Endometrial microvascular endothelial cells (primary cell): ENCODE results near the gene TOMM40L. TPM values are rescaled to one million over a fixed set of nuclear protein-coding genes. Genes with fewer than 3 reads are reported as not detected.

Experiments
- in situ Hi-C: cut with HindIII; loops from 2 replicates; pipeline ENCODE4 v1.10.0; 2017; ENCODE audit warnings: low sequenced_read_pairs, low pct_unique_long_range_greater_than_20kb; ENCODE audit errors: inconsistent ontology term
- total RNA-seq: library from RNA; depleted of rRNA; stranded (reverse); fragments of >200 nt; gene quantifications from one replicate; pipeline ENCODE4 v1.2.3, GENCODE V29; 2015; ENCODE audit errors: inconsistent ontology term

The TOMM40L gene
- total RNA-seq, 1 donor from 2014 or later = 24.8 TPM

DNA sequence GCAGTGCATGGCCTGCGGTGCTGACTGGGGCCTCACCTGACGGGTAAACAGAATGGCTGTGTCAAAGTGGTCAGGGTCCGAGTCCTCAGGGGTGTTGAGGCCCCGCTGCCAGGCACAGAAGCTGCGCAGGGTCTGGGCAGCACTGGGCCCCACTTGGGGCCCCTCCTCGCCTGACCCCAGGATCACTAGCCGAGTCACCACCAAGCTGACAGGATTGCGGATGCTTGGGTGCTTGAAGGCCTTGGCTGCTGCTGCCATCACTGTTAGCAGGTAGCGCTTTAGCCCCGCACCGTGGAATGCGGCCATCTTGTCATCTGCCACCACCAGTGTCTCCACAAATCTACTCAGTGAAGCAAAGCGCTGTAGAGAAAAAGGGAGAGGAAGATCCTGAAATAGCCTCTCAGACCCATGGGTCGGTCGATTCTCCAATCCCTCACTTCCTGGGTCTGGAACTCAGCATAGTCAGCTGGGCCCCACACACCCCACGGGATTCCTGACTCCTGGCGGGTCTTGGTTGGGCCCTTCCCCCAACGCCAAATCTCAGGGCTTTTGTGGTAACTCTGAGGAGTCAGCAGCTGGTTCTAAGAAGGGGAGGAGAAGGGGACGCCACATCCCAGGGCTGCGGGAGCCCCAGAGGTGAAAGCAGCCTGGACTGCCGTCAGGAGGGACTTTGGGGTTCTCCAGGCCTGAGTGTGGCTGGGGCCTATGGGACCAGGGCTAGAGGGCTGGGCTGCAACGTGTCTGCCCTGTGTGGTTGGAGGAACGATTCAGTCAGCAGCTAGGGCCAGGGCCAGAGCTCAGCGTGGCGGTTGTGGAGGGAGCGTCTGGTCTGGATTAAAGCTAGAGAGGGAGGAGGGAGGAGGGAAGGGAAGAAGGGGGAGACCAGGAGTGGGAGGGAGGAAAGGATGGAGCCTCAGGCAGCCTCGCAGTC lies 29.1 kb upstream of the TOMM40L start:
- in situ Hi-C loops = no loop called here

DNA sequence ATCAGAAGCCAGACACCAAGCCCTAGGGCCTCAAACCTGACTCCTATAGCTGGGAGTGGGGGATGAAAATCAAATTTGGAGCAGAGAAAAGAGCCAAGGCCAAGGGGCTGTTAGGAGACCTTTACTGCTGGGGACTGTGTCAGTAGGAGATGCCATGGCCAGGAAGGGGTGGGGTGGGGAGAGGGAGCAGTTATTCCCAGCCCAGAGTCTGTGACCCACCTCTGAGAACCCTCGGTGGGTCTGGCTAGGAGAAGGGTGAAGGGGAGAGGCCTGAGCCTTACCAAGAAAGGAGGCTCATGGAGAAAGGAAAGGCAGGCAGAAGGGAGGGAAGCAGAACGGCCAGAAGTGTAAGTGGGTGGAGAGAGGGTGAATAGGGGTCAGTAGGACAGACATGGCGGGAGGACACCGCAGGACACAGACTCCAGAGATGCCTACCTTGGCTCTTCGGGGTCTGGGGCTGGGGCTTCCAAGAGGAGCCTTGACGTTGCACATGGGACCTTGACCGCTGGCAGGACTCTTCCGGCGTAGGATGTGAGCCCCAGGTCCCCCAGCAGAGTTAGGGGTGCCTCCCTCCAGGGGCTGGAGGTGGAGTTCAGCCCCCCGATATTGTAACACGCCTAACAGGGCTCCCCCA lies 28.2 kb upstream of the TOMM40L start:
- in situ Hi-C loops = no loop called here

DNA sequence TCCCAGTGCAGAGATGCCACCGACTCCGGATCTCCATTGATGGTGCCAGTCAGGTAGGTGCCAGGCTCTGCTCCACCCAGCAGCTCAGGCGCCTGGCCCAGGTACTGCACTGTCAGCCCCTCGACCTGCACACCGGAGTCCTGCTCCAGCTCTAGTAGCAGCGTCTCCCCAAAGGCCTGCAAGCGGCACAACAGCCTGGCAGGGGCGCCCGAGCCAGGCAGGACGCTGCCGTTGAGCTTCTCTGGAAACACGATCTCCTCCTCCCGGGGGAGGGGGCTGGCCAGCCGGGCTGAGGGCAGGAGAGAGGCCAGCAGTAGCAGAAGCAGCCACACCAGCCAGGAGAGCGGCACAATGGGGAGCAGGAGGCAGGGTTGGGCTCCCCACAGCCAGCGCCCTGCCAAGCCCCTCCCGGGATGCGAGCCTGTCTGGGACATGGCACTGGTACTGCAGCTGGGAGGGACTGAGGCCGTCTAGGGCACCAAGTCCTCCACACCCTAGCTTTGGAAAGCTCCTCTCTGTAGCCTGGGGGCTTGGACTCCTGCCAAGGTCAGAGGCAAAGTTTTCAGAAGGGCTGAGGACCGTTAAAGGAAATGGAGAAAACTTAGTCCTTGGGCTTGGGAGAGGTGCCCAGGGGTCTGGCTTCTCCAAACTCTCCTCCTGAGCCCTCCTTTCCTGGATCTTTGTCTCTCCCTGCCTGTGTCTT lies 27.5 kb upstream of the TOMM40L start:
- in situ Hi-C loops = no loop called here

DNA sequence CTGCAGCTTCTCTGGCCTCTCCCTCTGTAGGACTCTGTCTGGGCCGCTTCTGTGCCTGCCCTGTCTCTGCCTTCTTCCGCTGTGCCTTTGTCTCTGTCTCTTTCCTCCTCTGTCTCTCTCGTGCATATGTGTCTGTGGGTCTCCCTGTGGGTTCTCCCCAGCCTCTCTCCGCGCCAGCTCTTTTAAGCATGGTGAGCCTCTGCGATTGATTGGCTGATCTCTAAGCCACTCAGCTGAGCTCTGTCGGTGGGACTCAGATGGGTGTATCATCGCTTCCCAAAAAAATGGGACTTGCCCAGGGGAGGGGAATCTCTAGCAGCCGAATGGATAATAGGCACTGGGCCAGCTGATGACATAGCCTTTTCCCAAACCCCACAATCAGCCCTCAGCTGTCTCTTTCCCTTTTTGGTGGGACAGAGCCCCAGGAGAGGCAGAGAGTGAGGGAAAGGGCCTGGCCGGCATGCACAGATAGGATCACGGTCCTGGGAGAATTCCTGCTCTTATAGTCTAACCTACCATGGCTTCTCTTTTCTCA lies 26.9 kb upstream of the TOMM40L start, which contains the start of gene ADAMTS4:
Gene ADAMTS4 (minus strand): TSS at position 158 of the 535 bp plus-strand sequence. CDS start 427 bp downstream, outside the sequence.
- in situ Hi-C loops = no loop called here

DNA sequence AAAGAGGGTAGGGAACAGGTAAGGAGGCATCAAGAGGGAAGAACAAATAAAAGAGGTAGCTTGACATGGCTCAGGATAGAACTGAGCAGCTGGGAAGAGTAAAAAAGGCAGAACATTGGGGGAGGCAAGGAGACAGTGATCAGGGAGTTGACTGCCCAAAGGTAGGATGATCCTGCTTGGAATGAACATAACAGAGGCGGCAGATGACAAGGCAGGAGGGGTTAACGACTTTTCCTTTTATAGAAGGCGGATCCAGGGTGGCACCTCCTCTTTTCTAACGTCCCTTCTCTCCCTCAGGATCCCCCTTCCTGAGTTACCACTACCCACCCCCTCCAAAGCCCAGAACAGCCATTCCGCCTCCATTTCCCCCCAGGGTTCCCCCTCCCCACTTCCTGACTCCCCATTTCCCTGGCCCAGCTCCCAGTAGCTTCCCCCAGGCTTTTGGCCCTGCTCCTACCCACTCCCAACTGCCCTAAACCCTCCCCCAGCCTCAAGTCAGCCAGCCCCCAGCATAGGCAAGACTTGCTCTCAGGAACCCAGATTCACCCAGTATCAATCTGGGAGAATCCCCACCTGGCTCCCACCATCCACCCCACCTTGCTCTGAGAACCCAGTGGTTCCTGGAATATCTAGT lies 26.2 kb upstream of the TOMM40L start:
- in situ Hi-C loops = loop anchor here (25.0 kb wide), 1 partner anchor 163 kb away; the partner anchor contains the start of gene CFAP126

DNA sequence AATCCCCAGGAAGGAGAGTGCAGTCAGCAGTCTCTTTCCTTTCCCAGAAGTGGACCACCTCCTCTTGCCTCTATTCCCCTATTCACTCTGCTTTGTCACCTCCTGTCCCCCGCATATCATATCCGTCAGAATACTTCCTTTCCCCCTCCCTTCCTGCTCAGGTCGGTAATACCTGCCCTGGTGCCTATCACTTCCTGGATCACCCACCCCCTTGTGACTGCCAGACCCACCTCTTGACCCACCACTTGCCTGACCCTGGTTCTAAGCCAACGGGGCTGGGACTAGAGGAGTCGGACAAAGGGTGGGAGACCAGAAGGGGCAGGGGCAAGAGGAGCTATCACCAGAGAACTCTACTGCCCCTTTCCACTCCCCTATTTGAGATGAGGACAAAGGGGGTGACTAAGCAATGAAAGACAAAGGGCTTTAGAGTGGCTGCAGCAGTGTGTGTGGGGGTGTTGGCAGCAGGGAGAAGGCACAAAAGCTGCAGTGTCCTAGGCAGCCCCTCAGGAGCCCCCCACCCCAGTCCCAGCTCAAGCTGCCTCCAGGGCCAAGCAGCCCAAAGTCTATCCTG lies 25.4 kb upstream of the TOMM40L start:
- in situ Hi-C loops = loop anchor here (25.0 kb wide), 1 partner anchor 162 kb away; the partner anchor contains the start of gene CFAP126

DNA sequence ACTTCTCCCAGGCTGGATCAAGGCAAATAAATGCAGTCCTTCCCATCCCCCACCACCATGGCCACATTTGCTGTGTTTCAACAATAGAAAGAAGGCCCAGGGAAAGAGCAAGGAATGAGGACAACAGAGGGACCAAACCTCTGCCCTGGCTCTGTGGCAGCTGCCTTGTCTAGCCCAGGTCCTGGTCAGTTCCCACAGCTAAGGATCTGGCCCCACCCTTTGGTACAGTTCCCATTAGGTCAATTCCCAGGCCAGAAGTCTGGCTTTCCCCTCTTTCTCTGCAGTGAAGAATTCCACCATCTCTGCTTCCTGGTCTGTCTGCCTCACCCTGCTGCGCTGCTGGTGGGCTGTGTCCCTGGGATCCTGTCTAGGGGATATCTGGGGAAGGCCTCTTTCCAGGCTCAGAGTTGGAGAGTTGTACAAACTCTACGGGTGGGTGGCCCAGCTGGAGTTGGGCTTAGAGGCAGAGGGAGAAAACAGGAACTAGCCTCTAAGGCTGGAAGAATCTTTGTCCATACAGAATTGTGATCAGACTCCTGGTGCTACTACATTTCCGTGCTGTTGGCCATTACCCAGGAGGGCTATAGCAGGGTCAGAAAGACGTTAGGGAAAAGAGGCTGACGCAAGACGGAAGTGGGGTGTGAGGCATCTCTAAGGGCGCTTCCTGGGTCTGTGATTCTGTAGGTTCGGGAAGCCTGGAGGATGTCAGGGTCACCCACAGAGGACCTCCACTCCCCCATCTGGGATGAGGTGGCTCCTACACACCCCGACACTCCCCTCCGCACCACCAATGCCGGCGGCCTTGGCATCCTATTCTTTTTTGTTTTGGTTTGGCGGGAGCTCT lies 24.6 kb upstream of the TOMM40L start:
- in situ Hi-C loops = loop anchor here (25.0 kb wide), 1 partner anchor 161 kb away; the partner anchor contains the start of gene CFAP126

DNA sequence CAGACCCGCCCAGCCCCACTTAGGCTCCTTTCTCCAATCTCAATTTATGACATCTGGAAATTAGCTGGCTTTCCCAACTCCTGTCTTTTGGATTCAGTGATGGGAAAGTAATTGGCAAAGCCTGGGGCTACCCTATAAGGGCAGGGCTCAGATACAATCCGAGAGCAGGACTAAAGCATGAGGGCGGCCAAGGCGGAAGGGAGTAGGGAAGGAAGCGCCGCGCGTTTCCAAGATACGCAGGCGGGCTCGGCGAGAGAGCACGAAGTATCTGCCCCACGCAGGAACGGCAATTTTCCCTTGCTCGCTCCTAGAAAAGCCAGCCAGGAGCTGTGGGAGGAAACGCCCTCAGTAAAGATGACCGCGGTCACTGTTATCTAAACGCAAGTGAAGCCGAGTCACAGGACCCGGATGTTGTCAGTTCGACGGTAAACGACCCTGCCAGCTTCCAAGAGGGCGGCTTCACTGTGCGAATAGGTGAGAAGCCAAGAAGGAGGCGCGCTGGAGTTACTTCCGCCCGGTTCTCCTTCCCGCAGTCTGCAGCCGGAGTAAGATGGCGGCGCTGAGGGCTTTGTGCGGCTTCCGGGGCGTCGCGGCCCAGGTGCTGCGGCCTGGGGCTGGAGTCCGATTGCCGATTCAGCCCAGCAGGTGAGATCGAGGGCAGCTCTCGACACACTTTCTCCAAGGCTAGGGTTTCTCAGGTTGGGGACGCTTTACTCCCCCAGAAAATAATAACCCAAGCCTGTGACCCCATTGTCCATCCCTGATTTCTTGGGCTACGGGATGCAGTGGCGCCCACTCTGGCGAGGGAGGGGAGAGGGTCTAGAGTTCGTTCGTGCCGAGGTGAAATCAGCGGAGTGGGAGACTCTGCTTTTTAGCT lies 23.8 kb upstream of the TOMM40L start, which contains the start of gene NDUFS2:
Gene NDUFS2 (plus strand): TSS at position 532 of the 877 bp plus-strand sequence. CDS start 19 bp downstream, at position 551.
- in situ Hi-C loops = loop anchor here (25.0 kb wide), 1 partner anchor 160 kb away; the partner anchor contains the start of gene CFAP126

DNA sequence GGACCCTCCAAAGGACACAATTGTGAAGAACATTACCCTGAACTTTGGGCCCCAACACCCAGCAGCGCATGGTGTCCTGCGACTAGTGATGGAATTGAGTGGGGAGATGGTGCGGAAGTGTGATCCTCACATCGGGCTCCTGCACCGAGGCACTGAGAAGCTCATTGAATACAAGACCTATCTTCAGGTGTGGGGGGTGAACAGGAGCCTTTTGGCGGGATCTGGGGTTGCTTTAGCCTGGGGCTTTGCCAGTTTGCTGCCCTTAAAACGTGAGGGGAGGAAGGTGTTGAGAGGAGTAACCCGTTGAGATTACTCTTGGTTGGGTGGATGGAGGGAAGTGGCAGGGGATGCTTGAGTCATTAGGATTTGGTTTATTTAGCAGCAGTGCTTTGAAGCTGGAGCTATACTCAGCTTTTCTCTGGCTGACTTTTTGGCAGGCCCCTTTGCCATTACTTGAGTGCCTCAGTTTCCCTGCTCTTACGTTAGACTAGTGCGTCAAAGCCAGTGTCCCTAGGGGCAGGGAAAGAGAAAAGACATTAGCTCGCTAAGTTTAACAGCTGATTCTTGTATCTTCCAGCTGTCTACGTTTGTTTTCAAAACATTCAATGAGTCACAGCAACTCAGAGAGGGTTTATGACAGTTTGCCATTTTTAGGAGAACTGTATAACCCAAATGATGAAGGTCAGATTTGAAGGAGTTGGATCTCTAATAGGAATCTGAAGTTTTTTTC lies 19.3 kb upstream of the TOMM40L start:
- in situ Hi-C loops = loop anchor here (25.0 kb wide), 1 partner anchor 156 kb away; the partner anchor contains the start of gene CFAP126

DNA sequence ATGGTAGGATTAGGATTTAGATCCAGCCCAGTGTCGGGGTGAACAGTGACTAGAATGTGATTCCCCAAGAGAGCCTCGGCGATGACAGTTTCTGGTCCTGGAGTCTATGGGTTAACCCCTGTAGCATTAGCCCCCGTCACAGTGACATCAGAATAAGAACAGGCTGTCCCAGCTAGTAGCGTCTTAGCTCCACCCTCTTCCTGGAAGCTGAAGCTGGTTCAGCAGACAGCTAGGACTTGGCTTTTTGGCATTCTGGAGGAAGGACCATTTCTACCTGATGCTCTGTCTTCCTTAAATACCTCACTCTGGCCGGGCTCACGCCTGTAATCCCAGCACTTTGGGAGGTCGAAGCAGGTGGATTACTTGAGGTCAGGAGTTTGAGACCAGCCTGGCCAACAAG lies 18.7 kb upstream of the TOMM40L start:
- in situ Hi-C loops = loop anchor here (25.0 kb wide), 1 partner anchor 155 kb away; the partner anchor contains the start of gene CFAP126

DNA sequence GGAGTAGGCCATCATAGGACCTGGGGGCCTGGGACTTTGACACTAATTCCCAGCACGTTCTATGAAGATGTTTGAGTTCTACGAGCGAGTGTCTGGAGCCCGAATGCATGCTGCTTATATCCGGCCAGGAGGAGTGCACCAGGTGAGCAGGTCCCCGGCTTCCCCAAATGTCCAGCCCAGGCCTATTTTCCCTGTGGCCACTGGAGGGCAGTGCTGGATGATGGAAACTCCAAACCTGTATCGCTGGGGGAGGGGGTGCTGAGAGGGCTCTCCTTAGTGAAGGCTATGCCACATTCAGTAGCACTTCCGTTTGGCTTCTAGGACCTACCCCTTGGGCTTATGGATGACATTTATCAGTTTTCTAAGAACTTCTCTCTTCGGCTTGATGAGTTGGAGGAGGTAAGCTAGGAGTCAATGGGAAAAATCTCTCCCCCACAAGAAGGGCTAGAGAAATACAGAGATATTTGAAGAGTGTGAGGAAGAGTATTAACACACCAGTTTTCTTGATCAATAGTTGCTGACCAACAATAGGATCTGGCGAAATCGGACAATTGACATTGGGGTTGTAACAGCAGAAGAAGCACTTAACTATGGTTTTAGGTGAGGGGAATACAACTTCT lies 16.0 kb upstream of the TOMM40L start:
- in situ Hi-C loops = loop anchor here (25.0 kb wide), 1 partner anchor 152 kb away; the partner anchor contains the start of gene CFAP126

DNA sequence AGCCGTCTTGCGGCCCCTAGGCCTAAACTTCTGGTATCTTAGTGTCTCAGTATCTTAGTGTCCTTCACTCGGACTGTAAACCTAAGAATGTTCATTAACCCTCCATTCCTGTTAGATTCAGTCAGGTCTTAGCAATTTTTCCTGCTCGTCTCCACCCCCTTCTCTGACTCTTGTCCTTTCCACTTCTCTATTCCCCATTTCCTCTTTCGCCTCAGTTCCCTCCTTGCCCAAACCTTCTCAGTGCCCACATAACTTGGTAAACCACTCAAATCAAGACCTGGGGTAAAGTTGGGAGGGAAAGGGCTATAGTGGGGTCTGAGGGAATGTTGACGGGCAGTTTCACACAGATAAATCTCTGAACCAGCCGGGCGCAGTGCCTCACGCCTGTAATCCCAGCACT lies 11.5 kb upstream of the TOMM40L start:
- in situ Hi-C loops = loop anchor here (25.0 kb wide), 1 partner anchor 148 kb away; the partner anchor contains the start of gene CFAP126

DNA sequence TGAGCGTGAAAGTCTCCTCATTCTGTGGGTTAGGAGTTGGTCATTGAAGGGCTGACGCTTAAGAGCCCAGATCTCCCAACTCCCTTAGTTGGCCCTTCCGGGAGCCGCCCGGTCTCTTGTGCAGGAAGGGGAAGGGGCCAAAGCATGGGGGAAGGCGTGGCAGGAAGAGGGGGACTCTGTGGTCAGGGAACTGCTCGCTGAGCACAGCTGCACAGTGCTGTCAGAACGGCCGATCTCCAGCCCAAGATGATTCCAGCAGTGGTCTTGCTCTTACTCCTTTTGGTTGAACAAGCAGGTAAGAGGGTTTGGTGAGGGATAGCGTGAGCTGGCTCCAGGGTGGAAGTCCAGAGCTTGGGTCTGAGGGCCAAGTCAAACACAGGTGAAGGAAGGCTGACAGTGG lies 10.8 kb upstream of the TOMM40L start, which contains the start of gene FCER1G:
Gene FCER1G (plus strand): TSS at position 220 of the 400 bp plus-strand sequence. CDS start 27 bp downstream, at position 247.
- in situ Hi-C loops = loop anchor here (25.0 kb wide), 1 partner anchor 147 kb away; the partner anchor contains the start of gene CFAP126

DNA sequence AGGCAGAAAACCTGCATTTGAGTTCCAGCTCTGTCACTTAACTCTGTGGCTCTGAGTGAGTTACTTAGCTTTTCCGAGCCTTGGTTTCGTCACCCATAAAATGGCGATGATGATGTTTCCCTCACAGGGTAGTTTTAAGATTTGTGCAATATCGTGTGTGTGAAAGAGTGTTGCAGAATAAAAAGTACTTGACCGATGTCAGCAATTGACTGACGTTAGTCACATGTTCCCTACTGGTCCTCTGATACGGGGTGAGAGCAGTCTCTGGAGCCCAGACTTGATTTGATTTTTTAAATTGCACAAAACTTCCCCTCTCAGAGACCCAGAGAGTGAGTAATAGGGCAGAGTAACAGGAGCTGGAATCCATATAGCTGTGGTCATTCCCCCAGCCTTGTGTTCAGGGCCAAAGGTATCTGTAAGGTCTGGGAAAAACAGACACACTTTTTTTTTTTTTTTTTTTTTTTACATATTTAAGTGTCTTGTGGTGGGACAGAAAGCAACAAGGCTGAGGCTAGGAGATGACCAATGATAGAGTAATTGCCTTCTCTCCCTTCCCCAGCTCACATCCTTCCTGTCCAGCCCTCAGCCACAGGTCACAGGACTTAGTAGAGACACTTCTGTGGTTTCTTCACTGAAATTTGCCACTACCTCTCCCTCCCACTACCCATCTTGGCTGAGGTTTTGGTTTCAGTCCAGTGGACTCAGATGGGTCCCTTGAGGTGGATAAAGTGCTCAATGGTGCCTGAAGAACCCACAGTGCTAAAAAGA lies 8.7 kb upstream of the TOMM40L start:
- in situ Hi-C loops = loop anchor here (25.0 kb wide), 1 partner anchor 145 kb away; the partner anchor contains the start of gene CFAP126
